GM21825 (cell line): ENCODE data around the gene SRC.

Experiments used
- ATAC-seq: cut with Tn5 transposase; IDR thresholded peaks from one replicate; pipeline ENCODE4 v1.9.1; 2021; ENCODE audit warnings: mild to moderate bottlenecking, moderate library complexity; ENCODE audit not compliant: unreplicated experiment

Gene SRC

GRCh38 chr20:37348792-37349516 lies 3.0 kb downstream of the SRC start:
- no peak for ATAC-seq

GRCh38 chr20:37349517-37350491 lies 3.9 kb downstream of the SRC start:
- ATAC-seq, result no peak

- ATAC-seq, result no peak
These were observed 5.0 kb downstream of the SRC start for GRCh38 chr20:37350649-37351574.

- ATAC-seq, result no peak
These were observed 6.0 kb downstream of the SRC start for GRCh38 chr20:37351689-37352607.

GRCh38 chr20:37352608-37352980 lies 6.7 kb downstream of the SRC start:
- no peak for ATAC-seq

- ATAC-seq, result no peak
These were observed 7.4 kb downstream of the SRC start for GRCh38 chr20:37353285-37353849.

GRCh38 chr20:37354210-37355195 lies 8.6 kb downstream of the SRC start:
- no peak for ATAC-seq

GRCh38 chr20:37355252-37356180 lies 9.6 kb downstream of the SRC start:
- no peak for ATAC-seq

GRCh38 chr20:37356387-37356786 lies 10.4 kb downstream of the SRC start:
- ATAC-seq, result no peak

GRCh38 chr20:37356961-37357371 lies 11.0 kb downstream of the SRC start:
- no peak for ATAC-seq

GRCh38 chr20:37357481-37358365 lies 11.8 kb downstream of the SRC start:
- ATAC-seq, result no peak

GRCh38 chr20:37358366-37359150 lies 12.6 kb downstream of the SRC start:
- no peak for ATAC-seq

GRCh38 chr20:37359331-37359730 lies 13.4 kb downstream of the SRC start:
- ATAC-seq, result no peak

- no peak for ATAC-seq
These were observed 13.9 kb downstream of the SRC start for GRCh38 chr20:37359836-37360235.

- no peak for ATAC-seq
These were observed 14.6 kb downstream of the SRC start for GRCh38 chr20:37360391-37361115.
